GM19238 (cell line): ENCODE results near the gene TMPRSS4.
"Not testable (repeated sequence)": the region's sequence is repeated elsewhere in the genome, so short reads cannot be mapped to it uniquely, and the experiment has no call there.

ENCODE experiments used
- DNase-seq: peaks from one replicate; pipeline ENCODE4 v3.0.0; 2011; ENCODE audit warnings: low spot score; ENCODE audit not compliant: insufficient read length

The TMPRSS4 gene

GRCh38 chr11:118055966-118056365, 20.9 kb upstream of the TMPRSS4 start:
- no peak for DNase-seq

DNA sequence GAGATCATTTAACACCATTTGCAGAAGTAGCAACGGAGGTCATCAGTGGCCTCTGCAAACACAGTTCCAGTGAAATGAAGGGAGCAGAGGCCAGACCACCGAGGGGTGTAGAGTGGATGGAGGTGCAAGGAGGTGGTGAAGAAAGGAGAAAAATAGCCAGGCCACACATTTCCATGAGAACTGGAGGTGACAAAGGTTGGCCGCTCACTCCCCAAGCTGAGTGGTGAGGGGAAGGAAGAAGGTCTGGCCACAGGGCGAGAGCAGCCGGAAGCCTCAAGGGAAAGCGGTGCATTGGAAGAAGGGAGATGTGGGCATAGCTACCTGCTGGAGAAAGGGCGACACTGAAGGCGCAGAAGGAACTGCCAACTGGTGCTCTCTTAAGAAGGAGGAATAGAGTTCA, 20.1 kb upstream of the TMPRSS4 start:
- no peak for DNase-seq

GRCh38 chr11:118057251-118058145, 19.4 kb upstream of the TMPRSS4 start:
- DNase-seq = no peak

GRCh38 chr11:118058311-118059245, 18.3 kb upstream of the TMPRSS4 start:
- DNase-seq = no peak

DNA sequence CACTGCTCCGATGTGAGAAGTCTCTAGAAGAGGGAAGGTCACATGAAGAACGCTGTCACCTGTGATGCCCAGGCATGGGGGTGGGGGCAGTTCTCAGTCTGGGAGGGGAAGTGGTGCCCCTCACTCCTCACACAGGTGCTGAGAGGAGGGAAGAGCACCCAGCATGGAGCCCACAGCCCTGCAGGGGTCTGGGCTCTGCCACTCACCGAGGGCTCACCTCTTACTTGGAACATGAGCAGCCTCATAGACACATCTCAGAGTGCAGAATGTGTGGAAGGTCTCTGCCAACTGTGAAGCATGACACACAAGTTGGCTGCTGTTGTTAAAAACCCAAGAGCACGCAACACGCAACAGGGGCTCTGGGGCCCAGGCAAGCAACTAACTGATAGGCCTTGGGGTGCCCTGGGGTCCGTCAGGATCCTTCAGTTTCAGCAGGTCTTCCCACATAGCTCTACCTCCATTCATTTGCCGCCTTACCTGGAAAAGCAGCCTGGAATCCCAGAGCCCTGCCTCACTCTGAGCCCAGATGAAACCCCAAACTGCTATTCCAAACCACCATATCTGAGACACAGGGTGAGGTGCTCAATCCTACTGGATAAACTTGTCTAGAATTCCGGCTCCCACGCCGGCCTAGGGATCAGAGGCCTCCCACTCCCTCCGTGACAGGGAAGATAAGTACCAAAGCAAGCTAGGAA, 17.5 kb upstream of the TMPRSS4 start:
- no peak for DNase-seq

GRCh38 chr11:118060081-118060661, 16.7 kb upstream of the TMPRSS4 start:
- DNase-seq = no peak

DNA sequence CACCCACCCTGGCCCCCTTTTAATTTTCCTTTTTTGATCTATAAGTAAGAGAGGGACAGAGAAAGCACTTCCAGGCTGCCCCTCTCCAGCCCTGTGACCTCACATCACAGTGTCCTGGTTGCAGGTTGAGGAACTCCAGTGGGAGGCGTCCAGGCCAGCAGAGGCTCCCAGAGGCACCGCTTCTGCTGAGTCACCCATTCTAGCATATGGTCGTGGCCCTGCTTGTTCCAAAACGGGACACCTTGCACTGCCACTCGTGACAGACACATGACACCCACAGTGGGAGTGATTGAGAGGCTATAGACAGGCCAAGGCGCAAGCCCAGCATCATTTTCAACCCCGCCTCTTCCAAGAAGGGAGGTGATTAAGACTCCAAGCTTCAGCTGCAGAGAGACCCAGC, 16.0 kb upstream of the TMPRSS4 start:
- DNase-seq = no peak

DNA sequence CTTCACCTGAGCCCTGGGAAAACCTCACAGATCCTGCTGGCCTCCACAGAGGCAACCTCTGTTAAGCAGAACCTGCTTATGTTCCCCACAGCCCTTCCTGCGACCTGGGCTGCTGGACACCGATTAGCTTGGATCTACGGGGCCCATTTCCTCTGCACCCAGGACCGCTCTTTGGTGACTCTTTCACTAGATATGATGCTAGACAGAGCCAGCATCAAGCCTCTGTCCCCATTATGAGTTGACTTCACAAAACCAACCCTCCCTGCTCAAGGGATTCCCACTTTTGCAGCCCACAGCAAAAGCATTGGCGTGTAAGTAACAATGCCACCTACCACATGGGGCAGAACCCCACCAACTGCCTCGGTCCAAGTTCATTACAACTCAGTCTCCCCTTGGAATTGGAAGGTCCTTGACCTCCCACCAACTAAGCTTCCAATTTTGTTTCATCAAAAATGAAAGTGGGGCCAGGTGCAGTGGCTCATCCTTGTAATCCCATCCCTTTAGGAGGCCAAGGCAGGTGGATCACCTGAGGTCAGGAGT, 15.2 kb upstream of the TMPRSS4 start:
- DNase-seq = no peak

- DNase-seq = not testable (repeated sequence)
These were observed 14.7 kb upstream of the TMPRSS4 start for GRCh38 chr11:118062181-118062580.

- DNase-seq = not testable (repeated sequence)
These were observed 14.2 kb upstream of the TMPRSS4 start for GRCh38 chr11:118062631-118063030.

DNA sequence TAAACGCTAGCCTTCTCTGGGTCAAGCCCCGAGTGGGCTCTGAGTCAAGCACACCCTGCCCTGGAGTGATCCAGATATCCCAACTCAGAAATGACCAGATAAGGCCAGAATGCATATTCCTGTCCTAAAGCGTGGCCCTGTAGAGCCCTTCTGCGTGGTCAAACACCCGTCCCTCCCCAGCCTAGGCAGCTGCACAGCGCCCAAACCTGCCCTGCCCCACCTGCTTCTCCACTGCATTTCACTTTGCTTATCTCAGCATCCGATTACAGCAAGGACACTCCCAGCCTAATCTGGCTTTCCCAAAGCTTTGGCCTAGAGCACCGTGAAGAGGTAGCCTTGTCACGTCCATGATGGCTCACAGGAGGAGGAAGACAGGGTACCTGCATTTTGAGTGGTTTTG, 11.9 kb upstream of the TMPRSS4 start:
- no peak for DNase-seq

DNA sequence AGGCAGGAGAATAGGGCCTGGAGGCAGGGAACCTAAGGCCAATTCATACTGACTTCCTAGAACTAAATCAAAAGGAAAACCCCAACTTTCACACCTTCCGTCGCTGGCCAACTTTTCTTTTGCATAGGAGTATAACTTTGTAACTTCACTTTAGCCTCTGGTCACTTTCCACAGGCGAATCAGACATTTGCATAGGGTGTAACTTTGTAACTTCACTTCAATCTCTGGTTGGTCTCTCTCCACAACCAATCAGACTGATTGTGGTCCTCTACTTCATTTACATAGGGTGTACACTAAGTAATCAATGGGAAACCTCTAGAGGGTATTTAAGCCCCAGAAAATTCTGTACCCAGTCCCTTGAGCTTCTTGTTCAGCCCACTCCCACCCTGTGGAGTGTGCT, 11.5 kb upstream of the TMPRSS4 start:
- DNase-seq = no peak

DNA sequence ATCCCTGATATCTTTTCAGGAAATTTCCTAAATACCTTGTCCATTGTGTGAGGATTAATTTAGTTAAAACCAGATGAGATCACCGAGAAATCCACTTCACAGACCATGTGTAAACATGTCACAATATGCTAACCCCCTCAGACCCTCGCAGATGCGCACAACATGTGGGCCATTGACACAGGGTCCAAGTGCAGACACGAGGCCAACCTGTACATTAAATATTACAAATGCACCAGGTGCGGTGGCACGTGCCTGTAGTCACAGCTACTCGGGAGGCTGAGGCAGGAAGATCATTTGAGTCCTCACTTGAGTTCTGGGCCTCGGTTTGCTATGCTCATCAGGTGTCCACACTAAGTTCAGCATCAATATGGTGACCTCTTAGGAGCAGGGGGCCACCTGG, 9.9 kb upstream of the TMPRSS4 start:
- DNase-seq = no peak

DNA sequence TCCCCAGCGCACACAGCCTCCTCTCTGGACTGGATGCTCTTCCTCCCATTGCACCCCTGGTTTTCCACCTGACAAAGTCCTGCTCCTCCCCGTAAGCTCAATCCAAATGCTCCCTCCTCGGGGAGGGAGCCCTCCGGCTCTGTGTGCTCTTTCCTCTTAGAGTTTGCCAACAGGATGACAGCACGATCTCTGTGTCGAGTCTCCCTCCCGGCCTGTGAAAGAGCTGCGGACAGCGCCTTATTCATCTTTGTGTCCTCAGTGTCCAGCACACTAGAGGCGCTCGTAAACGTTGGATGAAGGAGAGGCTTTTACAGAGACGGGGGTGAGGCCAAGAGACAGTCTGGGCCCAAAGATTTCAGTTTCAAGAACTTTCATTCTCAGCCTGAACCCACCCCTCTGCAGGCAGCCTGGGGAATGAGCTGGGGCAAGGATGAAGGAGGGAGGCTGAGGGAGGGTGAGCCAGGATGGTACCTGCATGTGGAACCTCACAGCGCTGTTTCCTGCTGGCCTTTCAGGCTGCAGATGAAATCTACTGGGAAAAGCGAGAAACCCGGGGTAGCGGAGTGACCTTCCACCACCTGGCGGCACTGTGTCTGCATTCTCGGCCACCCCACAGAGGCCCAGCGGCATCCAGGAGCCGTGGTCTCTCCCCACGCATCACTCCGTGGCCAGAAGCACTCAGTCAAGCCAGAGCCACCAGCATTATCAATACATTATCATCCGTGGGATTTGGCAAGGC, 8.5 kb upstream of the TMPRSS4 start:
- DNase-seq = no peak

GRCh38 chr11:118068945-118069612, 7.8 kb upstream of the TMPRSS4 start:
- DNase-seq = no peak

GRCh38 chr11:118071416-118072030, 5.4 kb upstream of the TMPRSS4 start:
- no peak for DNase-seq

DNA sequence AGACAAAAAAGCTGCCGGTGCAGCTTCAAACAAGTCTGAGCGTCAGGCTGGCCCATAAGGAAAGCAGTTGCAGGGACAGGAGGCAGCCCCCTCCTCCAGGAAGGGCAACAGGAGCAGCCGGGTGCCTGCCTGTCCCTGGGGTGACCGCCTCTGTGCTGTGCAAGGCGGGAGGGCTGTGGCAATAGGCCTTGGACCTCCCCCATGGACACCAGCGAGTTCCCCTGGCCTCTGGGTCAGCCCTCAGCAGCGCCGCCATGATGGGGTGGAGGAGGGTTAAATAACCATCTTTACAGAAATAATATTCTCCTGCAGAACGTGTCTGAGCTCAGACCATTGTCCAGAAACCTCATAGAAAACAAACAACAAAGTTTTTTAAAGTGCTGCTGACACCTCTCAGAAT, 3.3 kb upstream of the TMPRSS4 start:
- no peak for DNase-seq

DNA sequence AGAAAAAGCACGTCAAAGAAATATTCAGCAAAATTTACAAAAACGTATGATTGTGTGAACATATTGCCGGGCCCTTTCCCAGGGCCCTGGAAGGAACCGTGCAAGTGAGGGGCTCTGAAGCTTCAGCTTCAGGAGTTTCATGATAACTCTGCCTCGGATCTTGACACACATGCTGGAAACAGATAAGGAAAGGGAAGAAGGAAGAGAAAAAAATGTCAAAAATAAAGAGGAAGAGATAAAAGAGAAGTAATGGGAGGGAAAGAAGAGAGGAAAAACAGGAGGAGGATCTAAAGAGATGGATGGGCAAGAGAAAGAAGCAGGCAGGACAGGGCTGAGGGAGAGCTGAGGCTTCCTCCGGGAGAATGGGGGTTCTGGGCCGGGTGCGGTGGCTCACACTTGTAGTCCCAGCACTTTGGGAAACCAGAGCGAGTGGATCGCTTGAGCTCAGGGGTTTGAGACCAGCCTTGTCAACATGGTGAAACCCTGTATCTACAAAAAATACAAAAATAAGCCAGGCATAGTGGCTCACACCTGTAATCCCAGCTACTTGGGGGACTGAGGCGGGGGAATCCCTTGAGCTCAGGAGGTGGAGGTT, 2.7 kb upstream of the TMPRSS4 start:
- DNase-seq = no peak

GRCh38 chr11:118074785-118075184, 2.1 kb upstream of the TMPRSS4 start:
- no peak for DNase-seq
